NCI-H2029 (cell line): ENCODE measurements around the gene OR7D2.
"Not testable (repeated sequence)": the region's sequence is repeated elsewhere in the genome, so short reads cannot be mapped to it uniquely, and the experiment has no call there.

ENCODE experiments used
- DNase-seq: peaks from one replicate; lab custom pipeline; 2025; lab: John Stamatoyannopoulos, UW

Gene OR7D2

DNA sequence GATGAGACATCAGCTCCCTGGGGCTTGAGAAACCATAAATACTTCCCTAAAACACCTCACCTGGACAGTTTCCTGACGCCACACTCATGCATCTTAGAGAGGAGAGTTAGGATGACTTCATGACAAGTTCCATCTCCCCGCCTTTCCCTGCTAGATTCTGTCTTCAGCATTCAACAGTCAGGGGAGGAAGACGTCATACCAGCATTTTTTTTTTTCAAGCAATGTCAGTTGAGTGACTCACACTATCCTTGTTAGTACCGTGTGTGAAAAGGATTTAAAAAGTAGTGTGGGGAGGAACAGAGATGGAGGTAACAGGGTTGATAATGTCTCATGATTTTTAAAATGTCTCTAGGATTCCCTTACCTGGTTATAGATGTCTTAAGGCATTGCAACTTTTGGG, at the start of gene OR7D2:
Gene OR7D2 (plus strand): TSS at position 79 of the 400 bp plus-strand sequence. CDS start 6,803 bp downstream, outside the sequence.
- DNase-seq, result no peak

DNA sequence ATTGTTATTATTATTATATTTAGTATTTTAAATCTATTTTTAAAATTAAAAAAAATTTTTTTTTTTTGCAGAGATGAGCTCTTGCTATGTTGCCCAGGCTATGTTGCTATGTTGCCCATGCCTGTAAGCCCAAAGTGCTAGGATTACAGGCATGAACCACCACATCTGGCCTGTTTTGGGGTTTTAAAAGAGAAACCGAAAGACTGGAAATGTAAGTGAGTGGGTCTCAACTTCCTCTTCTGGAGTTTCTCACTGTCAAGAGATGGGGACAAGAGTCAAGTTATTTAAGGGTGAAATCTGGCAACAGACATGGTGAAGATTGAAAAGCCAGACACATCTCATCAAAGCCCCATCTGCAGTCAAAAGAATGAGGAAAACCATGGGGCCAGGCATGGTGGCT, 47.8 kb upstream of the OR7D2 start:
- DNase-seq, result no peak

DNA sequence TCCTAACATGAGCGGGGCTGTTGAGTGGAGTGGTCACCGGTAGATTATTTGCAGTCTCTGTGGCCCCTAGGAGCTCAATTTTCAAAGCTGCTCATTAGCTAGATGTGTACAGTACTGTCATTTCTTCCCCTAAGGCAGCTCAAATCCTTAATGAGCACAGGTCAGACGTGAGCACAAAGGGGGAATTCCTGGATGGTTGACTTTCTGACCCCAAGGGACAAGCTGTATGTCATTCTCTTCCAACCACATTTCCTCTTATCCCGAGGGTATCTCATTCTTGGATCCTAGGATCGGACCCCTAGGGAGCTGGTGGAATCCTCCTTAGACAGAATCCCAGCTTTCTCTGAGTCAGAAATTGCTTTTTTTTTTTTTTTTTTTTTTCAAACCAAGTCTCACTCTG, 46.4 kb upstream of the OR7D2 start:
- DNase-seq, result no peak

DNA sequence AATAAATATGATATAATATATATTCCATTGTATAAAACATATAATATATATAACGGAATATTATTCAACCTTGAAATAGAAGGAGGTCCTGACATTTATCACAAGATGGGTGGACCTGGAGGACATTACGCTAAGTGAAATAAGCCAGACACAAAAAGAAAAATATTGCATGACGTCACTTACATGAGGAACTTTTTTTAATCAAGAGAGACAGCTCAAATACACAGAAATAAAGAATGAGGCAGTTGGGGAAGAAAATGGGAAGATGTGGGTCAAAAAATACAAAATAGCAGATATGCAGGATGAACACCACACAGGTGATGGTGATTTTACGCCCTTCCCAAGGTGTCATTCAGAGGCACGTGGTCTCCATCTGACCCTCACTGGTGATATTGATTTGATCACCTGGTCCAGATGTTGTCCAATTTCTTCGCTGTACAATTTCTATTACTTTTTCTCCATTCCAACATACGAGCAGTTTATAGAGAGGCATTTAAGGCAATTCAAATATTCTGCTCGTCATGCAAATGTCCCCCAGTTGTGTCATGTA, 39.1 kb upstream of the OR7D2 start:
- DNase-seq, result no peak

DNA sequence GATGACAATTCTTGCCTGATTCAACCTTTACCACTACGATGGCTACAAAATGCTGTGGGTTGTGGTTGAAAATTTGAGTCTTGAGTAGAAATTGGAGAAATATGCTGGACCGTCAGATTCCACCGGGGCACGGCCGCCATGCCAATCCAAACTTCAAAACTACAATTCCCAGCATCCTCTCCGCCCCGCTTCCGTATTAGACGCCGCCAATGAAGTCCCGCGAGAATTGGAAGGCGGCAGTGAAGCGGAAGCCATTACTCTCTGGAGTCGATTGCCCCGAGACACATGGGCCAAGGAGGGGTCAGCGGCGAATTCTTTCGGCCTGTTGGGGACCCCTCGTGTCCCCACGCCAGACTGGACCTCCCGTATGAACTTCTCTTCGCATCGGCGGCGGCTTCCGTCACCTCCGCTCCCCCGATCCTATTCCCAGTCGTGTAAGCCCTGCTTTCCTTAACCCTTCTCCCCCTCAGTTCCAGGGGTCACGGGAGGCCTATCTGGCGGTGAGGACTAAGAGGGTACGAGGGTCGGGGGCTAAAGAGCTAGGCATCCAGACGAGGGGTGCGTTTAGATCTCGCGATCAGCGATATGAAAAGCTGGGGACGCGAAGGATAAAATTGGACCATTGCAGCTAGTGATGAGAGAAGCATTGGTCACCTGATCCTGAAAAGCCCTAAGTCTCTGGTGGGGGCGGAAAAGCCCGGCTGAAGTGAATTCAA, 38.5 kb upstream of the OR7D2 start, which contains the start of gene ZNF317:
Gene ZNF317 (plus strand): TSS at position 239 of the 716 bp plus-strand sequence. CDS start 15,620 bp downstream, outside the sequence.
- DNase-seq, result peak; percentile 95

DNA sequence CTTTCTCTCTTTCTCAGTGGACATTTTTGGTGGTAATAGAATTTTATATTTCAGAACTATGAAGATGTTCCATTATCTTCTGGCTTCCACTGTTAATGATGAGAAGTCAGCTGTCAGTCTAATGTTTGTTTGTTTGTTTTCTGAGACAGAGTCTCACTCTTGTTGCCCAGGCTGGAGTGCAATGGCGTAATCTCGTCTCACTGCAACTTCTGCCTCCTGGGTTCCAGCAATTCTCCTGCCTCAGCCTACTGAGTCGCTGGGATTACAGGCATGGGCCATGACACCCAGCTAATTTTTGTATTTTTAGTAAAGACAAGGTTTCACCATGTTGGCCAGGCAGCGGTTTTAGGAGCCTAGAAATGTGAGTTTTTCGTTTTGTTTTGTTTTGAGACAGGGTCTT, 33.9 kb upstream of the OR7D2 start:
- no peak for DNase-seq

DNA sequence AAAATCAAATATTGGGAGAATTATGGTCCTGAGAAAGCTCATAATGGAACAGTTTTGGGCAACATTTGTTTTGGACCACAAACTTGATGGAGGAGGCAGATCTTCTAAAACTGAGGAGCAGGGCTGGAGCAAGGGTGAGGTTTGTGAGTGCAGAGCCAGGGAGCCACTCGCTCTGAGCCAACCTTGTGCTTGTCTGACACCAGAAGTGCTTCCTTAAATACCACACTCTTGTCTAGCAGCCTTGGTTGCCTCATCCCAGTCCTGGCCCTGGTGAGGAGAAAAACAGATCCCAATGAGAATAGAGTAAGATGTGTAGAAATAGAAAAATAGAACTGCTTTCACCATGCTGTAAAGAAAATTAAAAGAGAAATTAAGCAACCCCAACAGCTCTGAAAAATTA, 31.9 kb upstream of the OR7D2 start:
- no peak for DNase-seq

DNA sequence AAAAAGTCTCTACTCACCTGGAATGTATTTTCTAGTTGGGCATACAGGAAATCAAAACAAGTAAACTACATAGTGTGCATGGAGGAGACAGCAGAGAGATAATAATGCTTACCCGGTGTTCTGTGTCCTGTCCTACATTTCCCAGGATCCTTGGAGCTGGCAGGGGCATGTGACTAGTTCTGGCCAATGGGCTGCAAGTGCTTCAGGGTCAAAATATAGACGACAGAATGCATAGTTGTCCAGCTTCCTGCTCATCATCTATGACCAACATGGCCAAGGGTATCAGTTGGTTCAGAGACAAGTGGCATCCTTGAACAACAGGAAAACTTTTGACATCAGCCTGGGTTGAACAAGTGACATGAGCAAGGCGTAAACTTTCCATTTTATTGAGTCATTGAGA, 30.1 kb upstream of the OR7D2 start:
- no peak for DNase-seq

DNA sequence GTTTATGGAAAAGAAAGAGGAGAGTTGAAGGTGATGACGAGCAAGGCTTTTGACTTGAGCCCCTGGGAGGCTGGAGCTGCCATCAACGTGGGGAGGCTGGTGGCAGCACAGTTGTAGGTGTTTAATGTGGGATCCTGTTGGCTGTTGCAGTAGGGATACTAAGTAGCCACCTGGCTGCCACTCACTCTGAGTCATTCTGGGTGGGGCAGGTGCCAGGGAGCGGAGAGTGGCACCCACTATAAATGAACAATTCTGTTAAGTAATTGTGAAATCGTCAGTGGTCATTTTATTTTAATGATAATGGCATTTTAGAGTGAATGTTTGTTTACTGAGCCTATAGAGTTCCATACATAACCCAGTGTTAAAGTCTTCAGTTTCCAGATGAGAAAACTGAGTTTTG, 28.8 kb upstream of the OR7D2 start:
- DNase-seq, result no peak

DNA sequence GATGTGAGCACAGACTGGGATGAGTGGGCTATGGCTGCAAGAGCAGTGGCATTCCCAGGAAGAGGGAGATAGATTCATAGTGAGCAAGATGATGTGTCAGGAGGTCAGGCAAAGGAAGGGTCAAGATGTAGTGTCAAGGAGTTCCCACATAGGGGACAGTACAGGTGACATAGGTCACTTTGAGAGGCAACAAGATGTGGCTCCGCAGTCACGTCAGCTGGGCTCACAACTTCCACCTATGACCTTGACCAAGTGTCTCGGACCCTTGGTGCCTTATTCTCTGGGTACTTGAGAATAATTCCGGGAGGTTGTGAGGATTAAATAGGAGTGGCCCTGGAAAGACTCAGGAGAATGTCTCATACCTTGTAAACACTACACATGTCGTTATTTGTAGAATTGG, 28.1 kb upstream of the OR7D2 start:
- DNase-seq, result no peak

DNA sequence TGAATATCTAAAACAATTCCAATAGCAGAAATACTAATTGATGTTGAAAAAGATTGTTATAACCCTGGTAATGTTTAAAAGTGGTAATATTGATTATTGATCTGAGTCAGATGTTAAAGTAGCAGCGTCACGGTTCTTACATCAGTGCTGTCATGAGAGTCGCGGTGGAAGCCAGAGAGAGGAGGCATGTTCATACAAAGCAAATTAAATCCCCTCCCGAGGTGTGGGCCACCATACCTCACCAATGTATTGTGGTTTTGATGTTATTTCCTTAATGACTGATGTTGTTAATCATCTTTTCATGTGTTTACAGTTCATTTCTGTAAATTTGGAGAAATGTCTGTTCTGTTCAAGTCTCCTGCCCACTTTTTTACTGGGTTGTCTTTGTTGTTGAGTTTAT, 27.4 kb upstream of the OR7D2 start:
- no peak for DNase-seq

DNA sequence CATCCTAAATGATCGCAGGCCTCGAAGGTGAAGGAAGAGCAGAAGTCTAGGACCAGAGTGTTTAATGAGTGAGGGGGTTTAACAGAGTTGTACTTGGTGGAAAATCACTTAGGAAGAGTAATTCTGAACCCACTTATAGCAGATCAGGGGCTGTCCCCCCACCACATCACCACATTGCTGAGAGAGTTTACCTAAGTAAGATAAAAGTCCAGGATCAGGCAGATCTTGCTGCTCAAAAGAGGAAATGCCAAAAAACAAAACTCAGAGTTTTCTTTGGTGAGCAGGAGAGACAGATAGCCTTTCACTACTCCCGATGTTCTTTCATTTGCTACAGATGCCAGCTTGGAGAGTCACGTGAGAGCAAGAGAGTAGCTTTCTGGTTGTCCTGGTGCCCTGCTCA, 23.2 kb upstream of the OR7D2 start:
- no peak for DNase-seq

DNA sequence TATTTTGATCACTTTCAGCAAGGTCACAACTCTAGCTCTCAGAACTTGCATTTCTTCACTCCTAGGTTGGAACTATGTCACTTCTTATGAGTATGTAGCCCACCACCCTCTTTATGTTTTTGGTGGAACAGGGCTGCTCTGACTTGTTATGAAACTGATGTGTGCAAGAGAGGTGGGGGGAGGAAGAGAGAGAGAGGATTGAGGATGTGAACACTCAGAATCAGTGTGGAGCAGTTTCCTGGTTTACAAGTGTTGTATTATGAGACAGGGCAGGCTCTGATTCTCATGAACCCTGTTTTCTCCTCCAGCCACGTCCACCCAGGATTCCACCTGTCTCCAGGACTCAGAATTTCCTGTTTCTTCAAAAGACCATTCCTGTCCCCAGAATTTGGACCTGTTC, 22.5 kb upstream of the OR7D2 start:
- DNase-seq, result no peak

DNA sequence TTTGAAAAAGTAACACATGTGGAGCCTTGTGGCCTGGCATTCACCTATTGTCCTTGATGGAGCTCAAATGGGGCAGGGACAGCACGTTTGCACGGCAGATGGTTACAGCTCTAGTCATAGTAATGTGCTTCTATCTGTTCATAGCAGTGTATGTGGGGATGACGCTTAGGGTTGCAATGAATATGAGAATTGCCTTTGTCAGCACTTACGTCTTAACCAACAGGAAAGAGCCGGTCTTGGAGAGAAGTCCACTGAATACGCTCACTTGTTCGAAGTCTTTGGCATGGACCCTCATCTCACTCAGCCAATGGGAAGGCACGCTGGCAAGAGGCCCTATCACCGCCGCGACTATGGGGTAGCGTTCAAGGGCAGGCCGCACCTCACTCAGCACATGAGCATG, 18.9 kb upstream of the OR7D2 start:
- DNase-seq, result no peak

DNA sequence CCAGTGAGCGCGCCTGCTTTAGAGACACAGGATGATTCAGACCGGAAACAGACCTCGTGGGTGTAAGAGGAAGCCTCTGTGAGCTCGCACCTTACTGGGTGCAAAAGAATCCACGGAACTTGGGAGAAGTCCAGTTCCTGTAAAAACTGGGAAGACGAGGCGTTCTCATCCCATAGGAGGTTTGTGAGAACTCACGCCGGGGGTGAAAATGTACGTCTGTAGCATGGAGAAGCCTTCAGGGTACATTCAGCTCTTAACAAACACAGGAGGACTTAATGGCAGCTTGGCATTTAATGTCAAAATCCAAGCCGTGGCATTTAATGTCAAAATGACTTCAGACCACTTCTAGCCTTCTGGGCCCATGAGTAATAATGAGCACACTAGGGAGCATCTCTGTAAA, 17.4 kb upstream of the OR7D2 start:
- no peak for DNase-seq

DNA sequence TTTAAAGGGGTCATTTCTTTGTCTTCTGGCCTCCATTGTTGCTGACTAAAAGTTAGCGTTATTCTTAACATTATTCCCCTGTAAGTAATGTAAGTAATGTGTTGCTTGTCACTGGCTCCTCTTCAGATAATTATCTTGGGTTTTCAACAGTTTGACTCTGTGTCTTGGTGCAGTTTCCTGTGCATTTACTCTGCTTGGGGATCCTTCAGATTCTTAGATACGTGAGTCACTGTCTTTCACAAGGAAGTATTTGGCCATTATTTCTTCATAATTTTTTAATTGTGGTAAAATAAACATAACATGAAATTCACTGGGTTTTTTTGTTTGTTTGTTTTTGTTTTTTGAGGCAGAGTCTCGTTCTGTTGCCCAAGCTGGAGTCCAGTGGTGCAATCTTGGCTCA, 13.5 kb upstream of the OR7D2 start:
- no peak for DNase-seq

DNA sequence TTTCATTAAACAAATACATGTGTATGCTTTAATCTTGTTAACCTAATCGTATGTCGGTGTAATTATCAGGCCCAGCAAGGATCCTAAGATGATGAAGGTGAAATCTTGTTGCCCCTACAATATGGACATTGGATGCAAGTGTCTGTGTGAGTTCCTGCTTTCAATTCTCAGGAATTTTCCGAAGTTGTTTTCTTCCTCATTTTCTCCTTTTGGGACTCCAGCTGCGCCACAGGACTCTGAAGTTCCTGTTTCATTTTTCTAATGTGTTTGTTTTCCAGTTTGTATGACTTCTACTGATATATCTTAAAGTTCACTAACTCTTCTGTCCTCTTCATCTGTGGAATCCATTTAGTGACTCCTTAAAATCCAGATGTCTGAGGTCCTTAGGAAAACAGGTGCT, 11.9 kb upstream of the OR7D2 start:
- DNase-seq, result no peak

DNA sequence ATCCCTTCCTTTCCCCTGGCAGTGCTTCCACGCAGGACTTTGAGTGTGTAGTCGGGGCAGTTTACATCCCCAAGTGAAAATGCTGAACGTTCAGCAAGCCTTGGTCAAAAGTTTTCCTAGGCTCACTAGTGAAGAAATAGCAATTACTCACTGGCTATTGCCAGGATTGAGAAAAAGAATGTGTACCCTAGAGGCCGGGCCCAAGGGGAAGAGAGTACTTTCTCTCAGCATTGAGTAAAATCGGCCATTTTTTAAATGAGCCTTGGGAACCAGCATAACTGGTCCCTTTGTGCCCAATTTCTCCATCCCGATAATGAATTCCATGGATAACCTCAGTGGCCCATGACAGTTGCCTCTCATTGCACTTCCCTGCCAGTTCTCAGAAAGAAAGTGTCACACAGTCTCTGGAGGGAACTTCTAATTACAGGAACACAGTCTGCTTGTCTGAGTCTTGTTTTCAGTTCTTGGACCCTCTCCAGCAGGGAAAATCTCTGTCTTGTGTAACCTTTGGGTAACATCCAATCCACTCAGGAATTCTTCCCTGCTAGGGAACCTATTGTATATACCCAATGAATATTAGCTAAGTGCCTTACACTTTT, 7.3 kb upstream of the OR7D2 start:
- DNase-seq, result no peak

DNA sequence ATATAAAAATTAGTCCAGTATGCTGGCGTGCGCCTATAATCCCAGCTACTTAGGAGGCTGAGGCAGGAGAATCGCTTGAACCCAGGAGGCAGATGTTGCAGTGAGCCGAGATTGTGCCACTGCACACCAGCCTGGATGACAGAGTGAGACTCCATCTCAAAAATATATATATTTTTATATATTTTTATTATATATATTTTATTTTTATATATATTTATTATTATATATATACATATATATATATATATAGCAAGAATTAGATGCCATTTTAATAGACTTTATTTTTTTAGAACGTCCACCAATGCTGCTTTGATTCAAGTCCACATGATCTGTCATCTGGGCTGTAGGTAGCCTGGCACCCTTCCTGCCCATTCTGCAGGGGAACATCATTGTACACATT, 3.5 kb upstream of the OR7D2 start:
- no peak for DNase-seq

DNA sequence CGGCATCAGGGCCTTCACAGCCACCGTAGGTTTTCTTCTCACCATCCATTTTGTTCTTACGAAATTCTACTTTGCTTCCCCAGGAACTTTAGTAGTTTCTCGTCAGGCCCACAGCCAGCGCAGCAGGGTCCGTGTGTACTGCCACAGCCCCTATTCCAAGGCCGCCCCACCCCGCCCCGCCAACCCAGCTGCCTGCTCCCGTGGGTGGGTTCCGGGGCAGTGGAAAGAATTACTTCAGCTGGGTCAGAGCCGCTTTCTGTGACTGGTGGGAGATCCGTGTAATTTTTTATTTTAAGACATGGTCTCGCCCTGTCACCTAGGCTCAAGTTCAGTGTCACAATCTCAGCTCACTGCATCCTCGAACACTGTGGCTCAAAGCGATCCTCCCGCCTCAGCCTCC, 4.2 kb downstream of the OR7D2 start:
- DNase-seq, result no peak

DNA sequence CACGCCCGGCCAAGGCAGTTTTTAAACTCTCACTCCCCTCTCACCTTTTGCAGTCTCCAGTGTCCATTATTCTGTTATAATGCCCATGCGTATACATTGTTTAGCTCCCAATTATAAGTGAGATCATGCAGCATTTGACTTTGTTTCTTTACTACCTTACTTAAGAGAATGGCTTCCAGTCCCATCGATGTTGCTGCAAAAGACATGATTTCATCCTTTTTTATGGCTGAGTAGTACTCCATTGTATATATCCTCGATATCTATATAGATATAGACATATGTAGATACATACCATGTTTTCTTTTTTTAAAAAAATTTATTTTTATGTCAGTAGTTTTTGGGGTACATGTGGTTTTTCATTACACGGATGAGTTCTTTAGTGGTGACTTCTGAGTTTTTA, 8.4 kb downstream of the OR7D2 start:
- no peak for DNase-seq

DNA sequence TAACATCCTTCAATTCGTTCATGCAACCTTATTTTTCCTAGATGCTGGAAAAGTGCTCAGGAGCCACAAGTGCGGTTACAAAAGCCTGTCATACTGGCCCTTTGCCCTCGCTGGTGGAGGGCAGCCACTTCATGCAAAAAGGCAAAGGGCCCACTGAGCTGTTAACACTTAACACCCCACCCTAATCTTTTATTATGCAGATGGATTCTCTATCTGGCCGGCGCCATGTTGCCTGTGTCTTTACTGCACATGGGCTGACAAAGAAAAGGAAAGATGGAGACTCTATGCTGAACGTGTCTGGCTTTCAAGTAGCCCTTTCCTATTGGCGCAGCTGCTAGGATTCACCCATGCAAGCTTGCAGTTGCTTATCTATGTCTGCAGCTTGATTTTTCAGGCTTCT, 10.8 kb downstream of the OR7D2 start:
- no peak for DNase-seq

DNA sequence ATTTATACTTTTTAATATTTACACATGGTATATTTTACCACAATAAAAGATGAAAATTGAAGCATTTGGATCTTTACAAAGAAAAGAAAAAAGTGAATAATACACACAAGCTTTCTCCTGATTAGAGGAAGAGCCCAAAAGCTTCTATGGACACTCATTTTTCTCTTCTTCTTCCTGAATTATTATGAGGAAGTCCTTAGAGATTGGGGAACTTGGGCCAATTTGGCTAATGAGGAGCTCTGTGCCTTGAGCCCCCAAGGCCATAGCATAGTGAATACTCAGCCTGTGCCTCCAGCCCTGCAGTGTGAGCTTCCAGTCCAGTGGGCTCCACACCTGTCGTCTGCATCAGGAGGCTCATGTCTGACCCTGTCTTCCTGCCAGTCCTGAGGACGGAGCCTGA, 19.3 kb downstream of the OR7D2 start:
- not testable (repeated sequence) for DNase-seq
